Keratinocyte (primary cell): Measurements from ENCODE around the gene HIGD2A.

Experiments used
- EZH2 ChIP-seq: IDR thresholded peaks from one replicate; pipeline ENCODE4 v1.6.1; 2012; ENCODE audit warnings: inconsistent platforms, mild to moderate bottlenecking, low read length, moderate library complexity
- TF ChIP-seq, protein P1 (sequence below), 3 experiments: IDR thresholded peaks in 1 of 3; conservative IDR thresholded peaks in 1 of 3; optimal IDR thresholded peaks in 1 of 3; 2 replicates in 2 of 3; 3 replicates in 1 of 3; pipeline versions ENCODE3 to v1.5.1; 2011; ENCODE audit warnings: low read length in 3 of 3, mild to moderate bottlenecking in 3 of 3, moderate library complexity in 2 of 3, control low read depth in 1 of 3, inconsistent platforms in 1 of 3; ENCODE audit not compliant: insufficient read depth in 2 of 3; ENCODE audit errors: extremely low read depth in 1 of 3

DNA sequence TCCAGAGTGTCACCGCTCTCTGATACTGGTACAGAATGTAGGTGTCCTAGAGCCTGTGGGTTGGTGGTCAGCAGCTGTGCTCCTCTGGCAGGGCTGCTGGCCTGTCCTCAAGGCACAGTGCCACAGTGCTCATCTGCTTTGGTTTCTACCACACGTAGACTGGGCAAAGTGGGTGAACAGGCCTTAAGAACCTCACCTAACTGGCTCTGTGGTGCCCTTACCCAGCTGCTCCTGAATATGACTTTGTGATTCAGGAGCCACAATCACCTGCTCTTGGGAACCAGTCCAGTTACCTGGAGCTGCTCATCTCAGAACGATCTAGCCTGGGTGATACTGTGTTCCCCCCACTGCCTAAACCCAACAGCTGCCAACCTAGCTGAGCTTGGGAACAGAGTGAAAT is 6.6 kb upstream of the HIGD2A start:
- TF ChIP-seq, protein P1, sequence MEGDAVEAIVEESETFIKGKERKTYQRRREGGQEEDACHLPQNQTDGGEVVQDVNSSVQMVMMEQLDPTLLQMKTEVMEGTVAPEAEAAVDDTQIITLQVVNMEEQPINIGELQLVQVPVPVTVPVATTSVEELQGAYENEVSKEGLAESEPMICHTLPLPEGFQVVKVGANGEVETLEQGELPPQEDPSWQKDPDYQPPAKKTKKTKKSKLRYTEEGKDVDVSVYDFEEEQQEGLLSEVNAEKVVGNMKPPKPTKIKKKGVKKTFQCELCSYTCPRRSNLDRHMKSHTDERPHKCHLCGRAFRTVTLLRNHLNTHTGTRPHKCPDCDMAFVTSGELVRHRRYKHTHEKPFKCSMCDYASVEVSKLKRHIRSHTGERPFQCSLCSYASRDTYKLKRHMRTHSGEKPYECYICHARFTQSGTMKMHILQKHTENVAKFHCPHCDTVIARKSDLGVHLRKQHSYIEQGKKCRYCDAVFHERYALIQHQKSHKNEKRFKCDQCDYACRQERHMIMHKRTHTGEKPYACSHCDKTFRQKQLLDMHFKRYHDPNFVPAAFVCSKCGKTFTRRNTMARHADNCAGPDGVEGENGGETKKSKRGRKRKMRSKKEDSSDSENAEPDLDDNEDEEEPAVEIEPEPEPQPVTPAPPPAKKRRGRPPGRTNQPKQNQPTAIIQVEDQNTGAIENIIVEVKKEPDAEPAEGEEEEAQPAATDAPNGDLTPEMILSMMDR (optimal IDR thresholded peaks at IDR 0.05 in 1 of 3, IDR thresholded peaks at IDR 0.05 in 1 of 3, conservative IDR thresholded peaks at IDR 0.05 in 1 of 3; ENCODE audit: extremely low read depth in 1 of 3, insufficient read depth in 2 of 3, low read length in 3 of 3) = no peak
- TF ChIP-seq EZH2 = no peak
